ENCODE results near the gene COA6.

The COA6 gene

DNA sequence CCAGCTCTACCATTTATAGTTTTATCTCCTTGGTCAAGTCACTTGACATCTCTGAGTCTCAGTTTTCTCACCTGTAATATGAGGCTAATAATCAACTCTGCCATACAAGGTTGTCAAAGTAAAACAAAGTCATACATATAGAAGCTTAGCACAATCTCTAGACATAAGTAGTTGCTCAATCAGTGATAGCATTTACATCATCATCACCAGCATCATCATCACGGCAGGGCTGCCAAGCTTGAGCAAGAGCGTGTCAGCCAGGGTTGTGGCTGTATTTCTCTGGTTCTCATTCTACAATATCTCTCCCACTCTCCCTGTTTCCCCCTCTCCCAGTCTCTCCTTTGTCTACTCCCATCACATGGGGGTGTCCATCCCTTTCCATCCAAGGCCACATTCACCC is 41.7 kb upstream of the COA6 start:
- no peak for TF ChIP-seq CTCF (IDR thresholded peaks at IDR 0.05; ENCODE audit: borderline replicate concordance, insufficient read depth, low read depth, low read length)
- H3K4me3 ChIP-seq (ENCODE audit: low read depth, low read length), result no peak overlapping the region

DNA sequence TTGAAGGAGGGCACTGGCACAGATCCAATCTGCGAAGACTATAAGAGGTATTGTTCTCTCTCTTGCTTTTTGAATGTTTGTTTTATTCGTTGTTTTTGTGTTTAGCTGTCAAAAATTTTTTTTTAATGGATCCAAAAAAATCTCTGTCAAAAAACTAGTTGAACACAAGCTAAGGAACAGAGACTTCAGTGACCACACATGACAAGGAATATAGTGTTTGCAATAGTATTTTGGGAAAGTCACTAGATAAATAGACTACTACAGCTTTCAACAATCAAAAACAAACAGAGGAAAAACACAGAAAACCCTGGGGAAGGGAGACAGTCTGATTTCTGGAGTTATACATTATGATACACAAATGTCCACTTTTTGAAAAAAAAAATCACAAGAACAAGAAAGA is 36.9 kb upstream of the COA6 start:
- TF ChIP-seq CTCF (IDR thresholded peaks at IDR 0.05; ENCODE audit: borderline replicate concordance, insufficient read depth, low read depth, low read length), result no peak
- no peak overlapping the region for H3K4me3 ChIP-seq (ENCODE audit: low read depth, low read length)

GRCh38 chr1:234337233-234337632 is 36.0 kb upstream of the COA6 start:
- no peak for TF ChIP-seq CTCF (IDR thresholded peaks at IDR 0.05; ENCODE audit: borderline replicate concordance, insufficient read depth, low read depth, low read length)
- no peak overlapping the region for H3K4me3 ChIP-seq (ENCODE audit: low read depth, low read length)

GRCh38 chr1:234340528-234340927 is 32.7 kb upstream of the COA6 start:
- no peak for TF ChIP-seq CTCF (IDR thresholded peaks at IDR 0.05; ENCODE audit: borderline replicate concordance, insufficient read depth, low read depth, low read length)
- H3K4me3 ChIP-seq (ENCODE audit: low read depth, low read length), result no peak overlapping the region

- no peak overlapping the region for H3K4me3 ChIP-seq (ENCODE audit: low read depth, low read length)
- no peak for TF ChIP-seq CTCF (IDR thresholded peaks at IDR 0.05; ENCODE audit: borderline replicate concordance, insufficient read depth, low read depth, low read length)
Measured at GRCh38 chr1:234342774-234343173, 30.5 kb upstream of the COA6 start.

- no peak for TF ChIP-seq CTCF (IDR thresholded peaks at IDR 0.05; ENCODE audit: borderline replicate concordance, insufficient read depth, low read depth, low read length)
- H3K4me3 ChIP-seq (ENCODE audit: low read depth, low read length), result no peak overlapping the region
Measured at GRCh38 chr1:234345237-234345636, 28.0 kb upstream of the COA6 start.

DNA sequence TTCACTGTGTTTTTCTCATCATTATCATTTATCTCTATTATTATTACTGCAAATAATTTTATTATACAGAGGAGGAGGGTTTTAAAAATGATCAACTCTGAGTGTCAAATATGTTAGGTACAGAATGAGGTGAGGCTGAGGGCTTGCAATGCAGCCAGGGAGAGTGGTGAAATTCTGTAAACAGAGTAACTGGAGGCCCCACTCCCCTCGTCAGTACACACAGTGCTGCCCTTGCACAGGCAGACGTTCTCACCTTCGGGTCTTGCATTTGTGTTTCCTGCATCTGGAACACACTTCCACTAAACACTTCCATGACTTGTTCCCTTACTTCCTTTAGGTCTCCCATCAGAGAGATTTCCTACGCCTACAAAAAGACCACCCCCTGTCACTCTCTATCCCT is 24.3 kb upstream of the COA6 start:
- no peak overlapping the region for H3K4me3 ChIP-seq (ENCODE audit: low read depth, low read length)
- TF ChIP-seq CTCF (IDR thresholded peaks at IDR 0.05; ENCODE audit: borderline replicate concordance, insufficient read depth, low read depth, low read length), result no peak
